ENCODE data around the gene RPUSD4.
A peak's percentile ranks its signal among the peaks of the same experiment; 100 is the strongest.
"Not testable (repeated sequence)": the region's sequence is repeated elsewhere in the genome, so short reads cannot be mapped to it uniquely, and the experiment has no call there.

The RPUSD4 gene

GRCh38 chr11:126211236-126212088 lies at the start of gene RPUSD4, which contains the start of gene FAM118B:
RPUSD4 (minus strand) TSS chr11:126211650; CDS start chr11:126211638, 12 bp downstream.
FAM118B (plus strand) TSS chr11:126211782; CDS start chr11:126235002, 23,220 bp downstream.
- DNase-seq = peak; percentile 85

- DNase-seq = no peak
Observed at GRCh38 chr11:126257764-126258163, 46.3 kb upstream of the RPUSD4 start.

GRCh38 chr11:126257144-126257543 lies 45.7 kb upstream of the RPUSD4 start:
- DNase-seq = no peak

- no peak for DNase-seq
Observed at GRCh38 chr11:126256216-126256615, 44.8 kb upstream of the RPUSD4 start.

- not testable (repeated sequence) for DNase-seq
Observed at GRCh38 chr11:126255507-126255906, 44.1 kb upstream of the RPUSD4 start.

- no peak for DNase-seq
Observed at GRCh38 chr11:126254819-126255218, 43.4 kb upstream of the RPUSD4 start.

- DNase-seq = no peak
Observed at GRCh38 chr11:126253265-126253664, 41.8 kb upstream of the RPUSD4 start.

- DNase-seq = no peak
Observed at GRCh38 chr11:126246636-126247035, 35.2 kb upstream of the RPUSD4 start.

GRCh38 chr11:126233391-126233790 lies 21.9 kb upstream of the RPUSD4 start:
- DNase-seq = no peak

- no peak for DNase-seq
Observed at GRCh38 chr11:126232683-126233082, 21.2 kb upstream of the RPUSD4 start.

GRCh38 chr11:126231725-126232459 lies 20.4 kb upstream of the RPUSD4 start:
- DNase-seq = peak; percentile 13

- no peak for DNase-seq
Observed at GRCh38 chr11:126229858-126230540, 18.5 kb upstream of the RPUSD4 start.

- no peak for DNase-seq
Observed at GRCh38 chr11:126226334-126227084, 15.1 kb upstream of the RPUSD4 start.

- no peak for DNase-seq
Observed at GRCh38 chr11:126225295-126225665, 13.8 kb upstream of the RPUSD4 start.

- no peak for DNase-seq
Observed at GRCh38 chr11:126224647-126225294, 13.3 kb upstream of the RPUSD4 start.

- DNase-seq = no peak
Observed at GRCh38 chr11:126219547-126219946, 8.1 kb upstream of the RPUSD4 start.

GRCh38 chr11:126217491-126217890 lies 6.0 kb upstream of the RPUSD4 start:
- no peak for DNase-seq

GRCh38 chr11:126216526-126217305 lies 5.3 kb upstream of the RPUSD4 start:
- DNase-seq = no peak

- no peak for DNase-seq
Observed at GRCh38 chr11:126214841-126215240, 3.4 kb upstream of the RPUSD4 start.

GRCh38 chr11:126214441-126214840 lies 3.0 kb upstream of the RPUSD4 start:
- no peak for DNase-seq

- no peak for DNase-seq
Observed at GRCh38 chr11:126212089-126212660, 725 bp upstream of the RPUSD4 start.

All from DMS 273 treated with DMSO at 0.1 percent for 48 hours (cell line).